ENCODE data around the gene RBM15B.

- no peak for TF ChIP-seq CTCF (IDR thresholded peaks at IDR 0.05; ENCODE audit: low read depth, low read length)
- TF ChIP-seq EZH2phosphoT487 (IDR thresholded peaks at IDR 0.05; ENCODE audit: low read depth): no peak
Measured at GRCh38 chr3:51379746-51380455, 11.2 kb upstream of the RBM15B start.
